B cell (primary cell): ENCODE data around the gene CTSO.

Experiments used
- EZH2 ChIP-seq: IDR thresholded peaks from 2 replicates; pipeline ENCODE4 v1.6.1; 2012; ENCODE audit warnings: borderline replicate concordance, low read depth, mild to moderate bottlenecking, moderate library complexity, low read length; ENCODE audit not compliant: insufficient read depth, poor library complexity, severe bottlenecking
- TF ChIP-seq, protein P1 (sequence below): fragments of 200-600 bp; IDR thresholded peaks from one replicate; pipeline ENCODE4 v1.8.0; 2022; ENCODE audit warnings: antibody characterized with exemption, mild to moderate bottlenecking

DNA sequence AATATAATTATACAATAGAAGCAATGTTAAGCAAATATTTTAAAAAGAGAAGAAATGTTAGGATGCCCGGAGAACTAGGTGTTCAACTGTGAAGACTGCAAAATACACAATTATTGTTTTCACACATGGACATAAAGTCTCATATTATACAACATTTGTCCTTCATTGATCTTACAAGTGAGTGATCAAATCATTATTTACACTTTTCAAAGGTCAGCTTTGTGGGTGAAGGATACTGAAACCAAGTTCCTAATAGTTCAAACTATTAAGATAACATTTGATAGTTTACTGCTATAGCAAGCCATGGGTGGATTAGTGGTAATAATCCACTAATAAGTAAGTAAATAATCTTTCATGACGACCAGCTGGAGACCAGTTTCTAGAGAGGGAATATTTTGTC lies 23.3 kb downstream of the CTSO start:
- TF ChIP-seq, protein P1, sequence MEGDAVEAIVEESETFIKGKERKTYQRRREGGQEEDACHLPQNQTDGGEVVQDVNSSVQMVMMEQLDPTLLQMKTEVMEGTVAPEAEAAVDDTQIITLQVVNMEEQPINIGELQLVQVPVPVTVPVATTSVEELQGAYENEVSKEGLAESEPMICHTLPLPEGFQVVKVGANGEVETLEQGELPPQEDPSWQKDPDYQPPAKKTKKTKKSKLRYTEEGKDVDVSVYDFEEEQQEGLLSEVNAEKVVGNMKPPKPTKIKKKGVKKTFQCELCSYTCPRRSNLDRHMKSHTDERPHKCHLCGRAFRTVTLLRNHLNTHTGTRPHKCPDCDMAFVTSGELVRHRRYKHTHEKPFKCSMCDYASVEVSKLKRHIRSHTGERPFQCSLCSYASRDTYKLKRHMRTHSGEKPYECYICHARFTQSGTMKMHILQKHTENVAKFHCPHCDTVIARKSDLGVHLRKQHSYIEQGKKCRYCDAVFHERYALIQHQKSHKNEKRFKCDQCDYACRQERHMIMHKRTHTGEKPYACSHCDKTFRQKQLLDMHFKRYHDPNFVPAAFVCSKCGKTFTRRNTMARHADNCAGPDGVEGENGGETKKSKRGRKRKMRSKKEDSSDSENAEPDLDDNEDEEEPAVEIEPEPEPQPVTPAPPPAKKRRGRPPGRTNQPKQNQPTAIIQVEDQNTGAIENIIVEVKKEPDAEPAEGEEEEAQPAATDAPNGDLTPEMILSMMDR, result no peak
- TF ChIP-seq EZH2, result no peak
